Measurements from ENCODE around the gene TNFRSF21. TPM values are rescaled to one million over a fixed set of nuclear protein-coding genes. Genes with fewer than 3 reads are reported as not detected.

TNFRSF21 gene
- total RNA-seq, 3 donors from 2014 or later, result 10.2 to 21.4 (median 20.9) TPM

- Histone ChIP-seq H3K9me3 (no peaks in the 10 kb centered on the region), H3K4me1 (peaks cover 0 to 7% of the 10 kb centered on the region in 2 donors), H3K27ac (no peak overlapping the region), H3K36me3 (no peaks in the 10 kb centered on the region), H3K4me3 (no peak overlapping the region), H3K27me3 (no peaks in the 10 kb centered on the region)
- no peak for DNase-seq (ENCODE audit: low spot score in 2 of 2)
- TF ChIP-seq POLR2AphosphoS5 (IDR thresholded peaks at IDR 0.05) (no peak), POLR2A (IDR thresholded peaks at IDR 0.05) (no peak)
- TF ChIP-seq, protein P1, sequence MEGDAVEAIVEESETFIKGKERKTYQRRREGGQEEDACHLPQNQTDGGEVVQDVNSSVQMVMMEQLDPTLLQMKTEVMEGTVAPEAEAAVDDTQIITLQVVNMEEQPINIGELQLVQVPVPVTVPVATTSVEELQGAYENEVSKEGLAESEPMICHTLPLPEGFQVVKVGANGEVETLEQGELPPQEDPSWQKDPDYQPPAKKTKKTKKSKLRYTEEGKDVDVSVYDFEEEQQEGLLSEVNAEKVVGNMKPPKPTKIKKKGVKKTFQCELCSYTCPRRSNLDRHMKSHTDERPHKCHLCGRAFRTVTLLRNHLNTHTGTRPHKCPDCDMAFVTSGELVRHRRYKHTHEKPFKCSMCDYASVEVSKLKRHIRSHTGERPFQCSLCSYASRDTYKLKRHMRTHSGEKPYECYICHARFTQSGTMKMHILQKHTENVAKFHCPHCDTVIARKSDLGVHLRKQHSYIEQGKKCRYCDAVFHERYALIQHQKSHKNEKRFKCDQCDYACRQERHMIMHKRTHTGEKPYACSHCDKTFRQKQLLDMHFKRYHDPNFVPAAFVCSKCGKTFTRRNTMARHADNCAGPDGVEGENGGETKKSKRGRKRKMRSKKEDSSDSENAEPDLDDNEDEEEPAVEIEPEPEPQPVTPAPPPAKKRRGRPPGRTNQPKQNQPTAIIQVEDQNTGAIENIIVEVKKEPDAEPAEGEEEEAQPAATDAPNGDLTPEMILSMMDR (IDR thresholded peaks at IDR 0.05), result no peak
- intact Hi-C loops (cut with DNase I; ENCODE audit: low total_unique reads), result no loop called here
These were observed 71.2 kb downstream of the TNFRSF21 start for GRCh38 chr6:47238456-47238995.

GRCh38 chr6:47237196-47237595 is 72.5 kb downstream of the TNFRSF21 start:
- intact Hi-C loops (cut with DNase I; ENCODE audit: low total_unique reads), result no loop called here
- no peaks in the 10 kb centered on the region for H3K36me3 ChIP-seq
- DNase-seq (ENCODE audit: low spot score in 2 of 2), result no peak
- H3K27me3 ChIP-seq, result no peaks in the 10 kb centered on the region
- peaks cover 0 to 5% of the 10 kb centered on the region in 2 donors for H3K4me1 ChIP-seq
- no peak overlapping the region for H3K4me3 ChIP-seq
- H3K27ac ChIP-seq, result no peak overlapping the region
- TF ChIP-seq POLR2AphosphoS5 (IDR thresholded peaks at IDR 0.05) (no peak), POLR2A (IDR thresholded peaks at IDR 0.05) (no peak)
- TF ChIP-seq, protein P1 (IDR thresholded peaks at IDR 0.05), result no peak
- no peaks in the 10 kb centered on the region for H3K9me3 ChIP-seq

GRCh38 chr6:47235964-47236760 is 73.5 kb downstream of the TNFRSF21 start:
- Histone ChIP-seq H3K9me3 (no peaks in the 10 kb centered on the region), H3K4me3 (no peak overlapping the region), H3K36me3 (no peaks in the 10 kb centered on the region), H3K4me1 (no peaks in the 10 kb centered on the region), H3K27me3 (no peaks in the 10 kb centered on the region), H3K27ac (no peak overlapping the region)
- no peak for DNase-seq (ENCODE audit: low spot score in 2 of 2)
- no peak for TF ChIP-seq POLR2AphosphoS5 (IDR thresholded peaks at IDR 0.05)
- TF ChIP-seq, protein P1 (IDR thresholded peaks at IDR 0.05), result no peak
- no peak for TF ChIP-seq POLR2A (IDR thresholded peaks at IDR 0.05)
- intact Hi-C loops (cut with DNase I; ENCODE audit: low total_unique reads), result no loop called here

DNA sequence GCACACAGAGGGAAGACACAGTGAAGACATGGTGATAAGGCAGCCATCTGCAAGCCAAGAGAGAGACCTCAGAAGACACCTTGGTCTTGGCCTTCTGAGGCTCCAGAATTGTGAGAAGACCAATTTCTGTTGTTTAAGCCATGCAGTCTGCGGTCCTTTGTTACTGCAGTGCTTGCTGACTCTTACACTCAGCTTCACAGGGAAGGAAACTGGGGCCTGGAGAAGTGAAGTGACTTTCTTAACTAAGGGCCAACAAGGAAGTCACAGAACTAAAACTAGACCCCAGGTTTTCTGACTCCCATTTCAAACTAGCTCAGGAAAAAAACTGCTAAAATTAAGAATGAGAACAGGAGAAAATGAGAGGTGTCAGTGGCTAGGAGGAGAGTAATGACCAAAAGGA is 74.3 kb downstream of the TNFRSF21 start:
- Histone ChIP-seq H3K9me3 (no peaks in the 10 kb centered on the region), H3K4me3 (no peak overlapping the region), H3K36me3 (no peaks in the 10 kb centered on the region), H3K4me1 (no peaks in the 10 kb centered on the region), H3K27me3 (no peaks in the 10 kb centered on the region), H3K27ac (no peak overlapping the region)
- TF ChIP-seq POLR2AphosphoS5 (IDR thresholded peaks at IDR 0.05) (no peak), POLR2A (IDR thresholded peaks at IDR 0.05) (no peak)
- TF ChIP-seq, protein P1 (IDR thresholded peaks at IDR 0.05), result no peak
- DNase-seq (ENCODE audit: low spot score in 2 of 2), result no peak
- intact Hi-C loops (cut with DNase I; ENCODE audit: low total_unique reads), result no loop called here

DNA sequence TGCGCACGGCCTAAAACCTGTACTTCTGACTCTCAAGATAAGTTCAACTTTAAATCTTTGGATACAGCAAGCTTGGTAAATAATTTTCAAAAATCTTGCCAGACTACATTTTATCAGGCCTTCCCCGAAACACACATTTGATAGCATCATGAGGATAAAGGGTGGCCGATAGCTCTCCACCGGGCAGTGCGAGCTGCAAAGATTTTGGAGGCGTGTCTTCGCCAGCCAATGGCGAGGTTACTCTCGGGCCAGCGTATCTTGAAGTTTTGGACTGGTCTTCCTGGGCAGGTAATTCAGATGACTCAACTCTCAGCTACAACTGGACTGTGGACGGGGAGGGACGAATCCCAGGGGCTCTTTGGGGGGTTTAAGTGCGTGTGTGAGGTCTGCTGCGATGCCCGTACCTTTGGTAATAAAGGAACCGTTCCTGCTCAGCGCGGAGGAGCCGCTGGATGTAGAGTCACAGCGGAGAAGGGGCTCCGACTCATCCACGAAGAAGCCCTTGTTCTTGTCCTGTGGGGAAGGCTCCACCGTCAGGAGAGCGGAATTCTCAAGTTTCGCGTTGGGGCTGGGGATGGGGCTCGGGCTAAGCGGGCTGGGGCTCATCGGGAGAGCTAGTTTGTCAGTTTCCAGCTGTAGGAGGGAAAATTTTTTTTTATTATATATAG is 75.3 kb downstream of the TNFRSF21 start:
- DNase-seq (ENCODE audit: low spot score in 2 of 2), result no peak
- Histone ChIP-seq H3K27me3 (no peaks in the 10 kb centered on the region), H3K27ac (no peak overlapping the region), H3K4me1 (no peaks in the 10 kb centered on the region), H3K4me3 (no peak overlapping the region), H3K36me3 (no peaks in the 10 kb centered on the region), H3K9me3 (no peaks in the 10 kb centered on the region)
- TF ChIP-seq, protein P1 (IDR thresholded peaks at IDR 0.05), result no peak
- TF ChIP-seq POLR2A (IDR thresholded peaks at IDR 0.05), result no peak
- no peak for TF ChIP-seq POLR2AphosphoS5 (IDR thresholded peaks at IDR 0.05)
- intact Hi-C loops (cut with DNase I; ENCODE audit: low total_unique reads), result no loop called here
